SKM-1 (cell line): ENCODE data around the gene KSR2.
"Not testable (repeated sequence)": the region's sequence is repeated elsewhere in the genome, so short reads cannot be mapped to it uniquely, and the experiment has no call there.

Experiments
- DNase-seq: peaks from one replicate; lab custom pipeline; 2025; ENCODE audit not compliant: unreplicated experiment; lab: John Stamatoyannopoulos, UW

Gene KSR2

DNA sequence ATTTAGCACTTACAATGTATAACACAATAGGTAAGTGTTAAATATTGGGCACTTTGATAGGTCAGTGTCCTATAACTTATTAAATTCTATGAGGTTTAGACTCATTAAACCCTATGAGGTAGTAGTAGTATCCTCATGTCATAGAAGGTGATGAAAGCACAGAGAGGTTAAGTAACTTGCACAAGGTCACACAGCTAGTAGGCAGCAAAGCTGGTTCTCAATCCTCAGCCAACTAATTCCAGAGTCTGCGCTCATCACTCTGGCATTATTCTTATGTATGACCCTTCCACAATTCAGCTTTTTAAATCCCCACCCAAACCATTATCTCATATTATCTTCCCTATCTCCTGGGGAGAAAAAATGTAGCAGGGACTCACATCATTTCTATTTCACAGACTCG is 141.1 kb downstream of the KSR2 start:
- no peak for DNase-seq

DNA sequence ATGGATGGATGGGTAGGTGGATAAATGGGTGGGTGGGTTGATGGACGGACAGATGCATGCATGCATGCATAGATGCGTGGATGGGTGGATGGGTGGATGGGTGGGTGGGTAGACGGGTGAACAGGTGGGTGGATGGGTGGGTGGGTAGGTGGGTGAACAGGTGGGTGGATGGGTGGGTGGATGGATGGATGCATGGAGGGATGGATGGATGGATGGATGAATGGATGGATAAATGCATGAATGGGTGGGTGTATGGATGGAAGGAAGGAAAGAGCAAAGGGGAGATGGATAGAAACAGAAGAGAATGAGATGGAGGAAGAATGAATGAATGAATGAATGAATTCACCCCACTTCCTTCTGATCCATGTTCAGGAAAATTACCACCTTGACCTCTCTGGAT is 143.0 kb downstream of the KSR2 start:
- no peak for DNase-seq

DNA sequence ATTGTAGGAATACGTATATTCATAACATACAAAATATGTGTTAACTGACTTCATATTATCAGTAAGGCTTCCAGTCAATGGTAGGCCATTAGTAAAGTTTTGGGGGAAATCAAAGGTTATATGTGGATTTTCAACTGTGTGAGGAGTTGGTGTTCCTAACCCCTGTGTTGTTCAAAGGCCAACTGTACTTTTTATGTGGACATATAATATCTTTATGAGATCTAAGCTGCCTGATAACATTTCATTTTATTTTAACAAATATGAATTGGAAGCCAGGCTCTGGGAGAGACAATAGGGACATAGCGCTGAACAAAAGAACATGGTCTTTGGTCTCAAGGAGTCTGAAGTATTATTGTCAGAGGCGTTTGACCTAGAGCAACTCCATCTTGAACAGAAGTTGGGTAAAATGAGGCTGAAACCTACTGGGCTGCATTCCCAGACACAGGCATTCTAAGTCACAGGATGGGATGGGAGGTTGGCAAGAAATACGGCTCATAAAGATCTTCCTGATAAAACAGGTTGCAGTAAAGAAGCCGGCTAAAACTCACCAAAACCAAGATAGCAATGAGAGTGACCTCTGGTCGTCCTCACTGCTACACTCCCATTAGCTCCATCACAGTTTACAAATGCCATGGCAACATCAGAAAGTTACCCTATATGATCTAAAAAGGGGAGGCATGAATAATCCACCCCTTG is 147.2 kb downstream of the KSR2 start:
- no peak for DNase-seq

DNA sequence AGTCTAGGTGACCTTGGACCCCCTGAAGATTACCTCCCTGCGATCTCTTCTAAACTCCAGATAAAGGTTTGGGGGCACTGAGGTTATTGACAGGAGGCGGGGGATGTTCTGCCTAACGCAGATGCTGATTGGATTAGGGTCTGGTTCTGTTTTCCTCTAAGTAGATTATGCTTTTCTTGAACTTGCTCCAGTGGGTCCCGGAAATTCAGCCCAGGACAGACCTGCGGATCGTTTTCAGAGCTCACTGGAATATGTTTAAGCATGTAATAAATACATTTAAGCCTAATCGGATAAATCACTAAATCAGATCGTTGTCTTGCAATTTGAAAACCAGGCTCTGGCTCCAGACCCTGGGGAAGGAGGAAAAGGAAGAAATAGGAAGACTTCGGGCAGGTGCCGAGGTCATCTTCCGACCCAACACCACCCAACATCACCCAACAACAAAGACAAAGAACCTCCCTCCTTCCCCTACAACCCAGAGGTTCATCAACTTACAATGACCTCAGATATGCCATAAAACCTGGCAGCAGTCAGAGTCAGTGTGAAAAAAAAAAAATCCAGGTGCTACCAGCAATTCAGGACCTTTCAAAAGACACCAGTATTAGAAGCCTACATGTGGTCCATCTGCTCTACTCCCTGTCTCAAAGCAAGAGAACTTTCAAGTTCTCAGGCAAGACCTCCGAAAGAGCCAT is 148.4 kb downstream of the KSR2 start:
- no peak for DNase-seq

DNA sequence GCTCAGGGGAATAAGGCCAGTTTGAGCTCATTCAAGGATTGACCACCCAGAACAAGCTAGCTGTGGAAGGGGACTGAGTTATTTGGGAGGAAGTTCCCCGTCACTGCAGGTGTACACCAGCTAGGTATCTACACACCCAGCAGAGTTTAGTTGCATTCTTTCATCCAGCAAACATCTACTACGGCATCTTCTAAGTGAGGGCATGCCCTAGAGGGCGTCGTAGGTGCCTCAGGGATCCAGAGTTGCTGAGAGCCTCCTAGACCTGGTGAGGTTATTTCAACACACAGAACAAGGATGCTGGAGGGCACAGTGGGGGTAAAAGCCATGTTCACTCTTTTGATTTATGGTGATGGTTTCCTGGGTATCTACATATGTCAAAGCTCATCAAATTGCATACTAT is 149.6 kb downstream of the KSR2 start:
- DNase-seq: no peak

DNA sequence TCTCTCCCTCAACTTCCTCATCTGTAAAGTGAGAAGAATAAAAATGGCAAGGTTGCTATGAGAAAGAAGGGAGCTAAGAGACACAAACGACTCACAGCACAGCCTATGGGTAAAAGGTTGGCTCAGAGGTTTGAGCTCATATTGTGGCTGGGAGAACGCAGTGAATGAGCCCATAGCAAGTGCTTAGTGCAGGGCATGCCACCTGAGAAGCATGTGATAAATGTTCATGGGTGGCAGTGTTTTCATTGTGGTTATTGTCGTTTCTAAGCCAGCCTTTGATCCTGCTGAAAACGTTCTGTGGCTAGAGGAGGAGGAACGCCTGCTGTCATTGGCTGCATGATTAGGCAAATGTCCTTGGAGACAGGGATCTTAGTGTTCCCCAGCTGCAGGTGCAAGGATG is 150.4 kb downstream of the KSR2 start:
- DNase-seq: no peak

DNA sequence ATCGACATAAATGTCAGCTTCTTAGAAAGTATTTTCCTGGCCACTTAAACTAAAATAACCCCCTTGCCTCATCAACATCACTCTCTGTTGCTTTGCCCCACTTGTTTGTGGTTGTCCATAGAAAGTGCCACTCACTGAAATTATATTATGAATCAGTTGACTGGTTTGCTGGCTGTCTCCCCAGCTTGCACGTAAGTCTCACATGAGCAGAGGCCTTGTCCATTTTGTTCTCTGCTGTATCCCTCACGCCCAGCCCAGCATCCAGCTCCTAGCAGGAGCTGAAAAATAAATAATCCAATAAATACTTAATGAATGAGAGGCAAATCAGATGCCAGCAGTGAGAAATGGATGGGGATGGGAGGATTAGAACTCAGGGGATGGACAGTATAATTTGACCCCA is 159.3 kb downstream of the KSR2 start:
- no peak for DNase-seq

DNA sequence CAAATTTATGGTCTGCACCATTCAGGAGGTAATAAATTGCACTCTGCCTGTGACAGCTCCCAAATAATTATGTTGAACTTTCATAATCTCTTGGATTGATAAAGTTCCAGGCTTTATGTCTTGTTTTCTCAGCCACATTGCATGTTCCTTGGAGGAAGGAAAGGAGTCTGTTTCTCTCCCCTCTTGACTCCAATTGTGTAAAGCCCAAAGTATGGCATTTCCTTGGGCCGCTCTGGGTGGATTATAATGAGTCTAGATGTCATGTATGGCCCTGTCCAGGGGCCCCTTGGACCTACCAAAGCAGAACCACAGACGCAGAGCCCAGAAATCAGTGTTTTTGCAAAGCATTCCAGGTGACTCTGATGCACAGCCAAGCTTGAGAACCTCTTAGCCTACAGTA is 160.8 kb downstream of the KSR2 start:
- DNase-seq: no peak

DNA sequence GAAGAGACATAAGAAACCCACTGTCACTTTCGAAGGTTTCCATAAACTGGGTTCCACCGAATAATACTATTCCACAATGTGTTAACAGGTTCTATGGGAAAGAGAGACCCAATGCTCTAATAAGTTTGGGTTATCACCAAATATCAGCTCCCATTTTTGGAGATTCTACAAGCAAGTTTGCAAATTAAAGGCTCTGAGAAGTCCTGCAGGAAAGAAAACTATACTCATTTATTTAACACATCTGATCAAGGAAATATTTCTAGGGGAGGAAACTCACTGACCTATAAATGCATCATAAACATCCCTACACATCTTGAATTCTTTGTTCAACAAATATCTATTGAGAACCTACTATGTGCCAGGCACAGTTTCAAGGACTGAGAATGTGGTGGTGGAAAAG is 161.4 kb downstream of the KSR2 start:
- no peak for DNase-seq

DNA sequence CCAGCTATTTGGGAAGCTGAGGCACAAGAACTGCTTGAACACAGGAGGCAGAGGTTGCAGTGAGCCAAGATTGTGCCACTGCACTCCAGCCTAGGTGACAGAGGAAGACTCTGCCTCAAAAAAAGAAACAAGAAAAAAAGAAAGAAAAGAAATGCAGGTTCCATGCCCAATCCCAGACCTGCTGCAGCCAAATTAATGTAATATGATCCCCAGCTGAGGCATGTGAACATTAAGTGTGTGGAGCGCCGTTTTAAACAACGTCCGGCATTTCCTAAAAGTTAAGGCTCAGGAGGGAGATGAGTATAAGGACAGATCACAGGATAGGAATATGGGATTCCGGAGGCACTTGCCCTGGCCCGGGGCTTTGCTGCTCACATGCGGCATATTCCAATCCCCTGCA is 162.9 kb downstream of the KSR2 start:
- DNase-seq: no peak

DNA sequence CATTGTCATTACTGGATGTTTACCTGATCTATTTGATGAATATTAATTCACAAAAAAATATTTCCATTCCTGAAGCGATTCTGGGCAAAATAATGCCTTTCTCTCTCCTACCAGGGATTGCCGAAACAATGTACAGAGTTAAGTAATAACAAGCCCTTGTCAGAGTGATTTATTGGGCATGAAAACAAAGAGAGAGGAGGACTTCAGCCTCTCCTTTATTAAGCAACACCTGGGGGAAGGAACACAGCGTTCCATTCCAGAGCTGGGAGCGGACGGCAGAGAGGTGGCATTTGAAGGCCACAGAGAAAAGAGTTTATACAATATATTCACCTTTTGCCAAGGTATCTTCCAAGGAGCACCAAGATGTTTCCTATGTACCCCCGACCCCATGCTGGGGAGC is 165.8 kb downstream of the KSR2 start:
- DNase-seq: no peak

DNA sequence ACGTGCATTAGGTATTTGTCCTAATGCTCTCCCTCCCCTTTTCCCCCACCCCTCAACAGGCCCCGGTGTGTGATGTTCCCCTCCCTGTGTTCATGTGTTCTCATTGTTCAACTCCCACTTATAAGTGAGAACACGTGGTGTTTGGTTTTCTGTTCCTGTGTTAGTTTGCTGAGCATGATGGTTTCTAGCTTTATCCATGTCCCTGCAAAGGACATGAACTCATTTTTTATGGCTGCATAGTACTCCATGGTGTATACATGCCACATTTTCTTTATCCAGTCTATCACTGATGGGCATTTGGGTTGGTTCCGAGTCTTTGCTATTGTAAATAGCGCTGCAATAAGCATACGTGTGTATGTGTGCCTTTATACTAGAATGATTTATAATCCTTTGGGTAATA is 168.1 kb downstream of the KSR2 start:
- DNase-seq: not testable (repeated sequence)

DNA sequence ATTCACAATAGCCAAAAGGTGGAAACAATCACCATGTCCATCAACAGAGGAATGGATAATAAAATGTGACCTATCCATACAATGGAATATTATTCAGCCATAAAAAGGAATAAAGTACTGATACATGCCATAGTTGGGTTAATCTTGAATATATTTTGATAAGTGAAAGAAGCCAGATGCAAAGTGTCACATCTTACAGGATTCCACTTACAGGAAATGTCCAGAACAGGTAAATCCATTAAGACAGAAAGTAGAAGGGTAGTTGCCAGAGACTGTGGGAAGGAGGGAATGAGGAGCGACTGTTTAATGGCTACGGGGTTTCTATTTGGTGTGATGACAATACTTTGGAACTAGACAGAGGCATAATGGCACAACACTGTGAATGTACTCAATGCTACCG is 171.6 kb downstream of the KSR2 start:
- no peak for DNase-seq

DNA sequence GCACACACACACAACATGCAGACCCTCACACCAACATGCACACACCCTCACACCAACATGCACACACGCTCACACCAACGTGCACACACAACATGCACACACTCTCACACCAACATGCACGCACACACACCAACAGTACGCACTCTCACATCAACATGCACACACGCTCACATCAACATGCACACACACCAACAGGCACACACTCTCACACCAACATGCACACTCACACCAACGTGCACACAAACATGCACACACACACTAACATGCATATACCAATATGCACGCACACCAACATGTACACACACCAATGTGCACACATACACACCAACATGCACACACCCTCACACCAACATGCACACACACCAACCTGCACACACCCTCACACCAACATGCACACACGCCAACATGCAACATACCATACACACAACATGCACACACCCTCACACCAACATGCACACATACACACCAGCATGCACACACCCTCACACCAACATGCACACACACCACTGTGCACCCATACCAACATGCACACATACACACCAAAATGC is 175.8 kb downstream of the KSR2 start:
- no peak for DNase-seq

DNA sequence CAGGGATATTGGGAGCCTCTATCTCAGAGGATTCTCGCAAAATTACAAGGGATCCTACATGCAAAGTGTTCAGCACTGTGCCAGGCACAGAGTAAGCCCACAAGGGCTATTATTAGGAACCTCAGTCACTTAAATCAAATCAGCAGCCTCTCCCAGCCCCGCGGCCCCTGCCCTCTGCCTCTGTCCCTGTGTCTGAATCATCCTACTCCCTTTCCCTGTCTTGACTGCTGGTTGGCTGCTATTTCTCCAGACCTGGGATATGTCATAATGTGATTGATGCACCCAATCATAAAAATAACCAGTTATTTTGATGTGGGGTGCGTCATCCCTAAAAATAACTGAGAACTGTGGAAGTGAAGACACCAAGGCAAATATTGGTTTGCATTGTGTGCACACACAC is 176.3 kb downstream of the KSR2 start:
- no peak for DNase-seq

DNA sequence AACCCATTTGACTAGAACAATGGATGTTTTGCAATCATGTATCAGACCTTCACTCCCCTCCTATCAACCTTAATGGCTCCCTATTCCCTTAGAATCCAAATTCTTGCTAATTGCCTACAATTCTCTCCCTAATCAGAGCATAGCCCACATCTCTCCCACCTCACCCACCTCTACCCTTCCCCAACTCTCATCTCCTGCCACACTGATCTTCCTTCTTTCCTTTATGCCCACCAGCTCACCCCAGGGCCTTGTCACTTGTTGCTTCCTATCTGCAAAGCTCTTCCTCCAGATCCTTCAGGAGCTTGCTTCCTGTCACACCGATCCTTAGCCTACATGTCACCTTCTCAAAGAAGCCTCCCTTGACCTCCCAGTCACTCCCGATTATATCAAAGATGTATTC is 177.8 kb downstream of the KSR2 start:
- no peak for DNase-seq

DNA sequence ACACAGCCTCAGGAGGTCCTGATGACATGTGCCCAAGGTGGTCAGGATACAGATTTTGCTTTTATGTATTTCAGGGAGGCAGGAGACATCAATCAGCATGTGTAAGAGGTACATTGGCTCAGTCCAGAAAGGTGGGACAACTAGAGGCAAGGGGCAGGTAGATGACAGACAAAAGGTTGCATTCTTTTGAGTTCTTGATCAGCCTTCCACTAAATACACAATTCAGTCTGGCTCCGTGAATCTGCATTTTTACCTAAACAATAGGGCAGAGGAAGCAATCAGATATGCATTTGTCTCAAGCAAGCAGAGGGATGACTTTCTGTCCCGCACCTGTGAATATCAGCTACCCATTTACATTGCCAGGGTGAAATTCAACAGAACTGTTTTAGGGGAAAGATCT is 178.6 kb downstream of the KSR2 start:
- no peak for DNase-seq

DNA sequence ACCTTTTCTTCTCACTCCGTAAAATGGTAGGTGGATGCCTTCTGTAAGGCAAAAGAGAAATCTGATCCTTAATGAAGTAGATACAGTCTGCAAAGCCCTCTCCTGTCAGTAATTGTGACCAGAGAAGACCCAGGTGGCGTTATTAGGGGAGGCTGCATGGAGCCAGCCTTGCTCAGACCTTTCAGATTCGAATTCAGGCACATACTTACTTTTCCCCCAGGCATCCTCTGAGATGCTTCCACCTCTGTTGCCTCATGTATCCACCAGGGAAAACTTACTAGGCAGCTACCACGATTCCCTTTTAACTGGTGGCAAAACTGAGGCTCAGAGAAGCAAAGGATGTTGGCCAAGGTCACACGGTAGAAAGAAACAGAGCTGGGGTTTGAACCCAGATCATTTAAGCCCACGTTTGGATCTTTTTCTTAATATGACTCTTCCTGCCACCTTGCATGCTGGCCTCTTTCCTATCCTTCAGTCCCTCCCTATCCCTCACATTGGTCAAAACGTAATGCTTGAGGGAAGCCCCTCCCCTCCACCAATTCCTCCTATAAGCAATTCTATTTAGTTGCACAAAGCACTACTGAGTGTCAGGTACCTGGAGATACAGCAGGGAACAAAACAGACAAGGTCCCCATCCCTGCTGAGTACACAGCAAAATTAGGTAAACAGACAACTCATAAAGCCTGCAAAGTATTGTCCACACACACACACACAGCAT is 179.4 kb downstream of the KSR2 start:
- DNase-seq: no peak

DNA sequence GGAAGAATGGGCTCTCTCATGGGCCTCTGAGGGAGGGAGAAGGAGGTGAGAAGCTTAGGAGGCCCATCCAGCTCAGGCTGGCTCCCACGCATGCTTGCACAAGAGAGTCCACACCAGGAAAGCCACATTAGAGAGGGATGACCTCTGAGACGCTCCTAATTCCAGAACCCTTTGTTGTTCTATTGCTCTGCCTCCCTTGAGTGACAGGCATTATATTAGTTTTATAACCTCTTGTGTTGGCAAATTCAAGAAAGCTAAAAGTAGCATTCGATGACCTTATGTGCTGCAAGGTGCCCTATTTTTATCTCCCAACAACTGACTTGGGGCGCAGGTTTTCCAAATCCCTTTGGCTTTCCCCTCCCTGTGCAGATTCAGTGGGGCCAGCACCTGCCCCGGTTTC is 190.1 kb downstream of the KSR2 start:
- no peak for DNase-seq

DNA sequence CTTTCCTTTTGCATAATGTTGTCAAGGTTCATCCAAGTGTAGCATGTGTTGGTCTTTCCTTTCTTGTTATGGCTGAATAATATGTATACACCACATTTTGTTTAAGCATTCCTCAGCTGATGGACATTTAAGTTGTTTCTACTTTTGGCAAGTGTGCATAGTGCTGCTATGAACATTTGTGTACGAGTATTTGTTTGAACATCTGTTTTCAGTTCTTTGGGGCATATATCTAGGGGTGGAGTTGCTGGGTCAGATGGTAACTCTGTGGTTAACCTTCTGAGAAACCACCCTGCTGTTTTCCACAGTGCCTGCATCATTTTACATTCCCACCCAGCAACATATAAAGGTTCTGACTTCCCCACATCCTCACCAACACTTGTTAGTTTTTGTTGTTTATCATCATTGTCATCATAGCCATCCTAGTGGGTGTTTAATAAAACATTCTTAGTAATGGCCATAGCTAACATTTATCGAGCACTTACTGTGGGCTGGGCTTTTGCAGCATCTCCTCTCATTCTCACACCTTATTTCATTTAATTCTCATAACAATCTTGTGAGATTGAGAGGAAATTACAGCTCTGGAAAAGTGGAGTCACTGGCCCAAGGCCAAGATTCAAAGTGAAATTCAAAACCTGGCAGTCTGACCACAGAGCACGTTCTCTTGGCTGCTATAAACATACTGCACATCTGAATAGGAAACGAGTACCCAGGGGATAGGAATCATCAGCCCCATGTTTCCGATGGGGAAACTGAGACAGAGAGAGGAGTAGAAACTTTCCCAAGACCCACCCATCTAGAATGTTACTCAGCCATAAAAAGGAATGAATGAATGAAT is 193.6 kb downstream of the KSR2 start:
- no peak for DNase-seq

DNA sequence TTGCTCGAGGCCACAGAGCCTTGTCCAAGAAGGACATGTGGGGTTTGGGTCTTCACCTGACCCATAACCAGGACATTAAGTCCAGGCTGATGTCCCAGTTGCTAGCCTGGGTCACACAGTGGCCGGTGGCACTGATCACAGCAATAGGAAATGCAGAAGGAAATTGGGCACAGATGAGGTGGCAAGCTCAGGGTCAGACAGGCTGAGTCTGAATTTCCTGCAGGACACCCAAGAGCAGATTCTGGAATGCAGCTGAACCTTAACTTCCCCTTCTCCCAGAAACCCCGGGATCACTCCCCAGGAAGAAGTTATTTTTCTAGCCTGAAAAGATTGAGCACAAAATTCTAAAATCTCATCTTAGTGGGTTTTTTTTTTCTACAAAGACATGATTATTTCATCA is 199.9 kb downstream of the KSR2 start:
- DNase-seq: no peak
